GM18502 (cell line): ENCODE data around the gene C9orf152.

Experiments
- ATAC-seq: cut with Tn5 transposase; IDR thresholded peaks from one replicate; pipeline ENCODE4 v1.9.1; 2021; ENCODE audit warnings: mild to moderate bottlenecking; ENCODE audit not compliant: unreplicated experiment, poor library complexity

Gene C9orf152

DNA sequence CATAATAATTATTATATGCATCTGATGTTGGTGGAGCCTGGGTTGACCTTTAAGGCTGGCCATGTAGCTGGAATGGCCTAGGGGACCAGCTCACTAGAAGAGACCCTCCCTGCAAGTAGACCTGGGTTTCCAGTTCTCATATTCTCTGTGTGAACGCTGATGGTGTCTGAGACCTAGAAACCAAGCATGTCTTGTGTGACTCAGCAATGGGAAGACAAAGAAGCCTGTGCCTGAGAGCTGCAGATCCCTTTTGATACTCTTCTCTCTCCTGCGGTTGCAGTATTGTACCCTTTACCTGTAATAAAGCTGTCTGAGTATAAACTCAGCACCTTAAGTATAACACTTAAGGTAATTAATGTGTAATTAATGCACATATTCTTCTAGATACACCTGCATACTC is 22.2 kb downstream of the C9orf152 start:
- ATAC-seq: no peak

DNA sequence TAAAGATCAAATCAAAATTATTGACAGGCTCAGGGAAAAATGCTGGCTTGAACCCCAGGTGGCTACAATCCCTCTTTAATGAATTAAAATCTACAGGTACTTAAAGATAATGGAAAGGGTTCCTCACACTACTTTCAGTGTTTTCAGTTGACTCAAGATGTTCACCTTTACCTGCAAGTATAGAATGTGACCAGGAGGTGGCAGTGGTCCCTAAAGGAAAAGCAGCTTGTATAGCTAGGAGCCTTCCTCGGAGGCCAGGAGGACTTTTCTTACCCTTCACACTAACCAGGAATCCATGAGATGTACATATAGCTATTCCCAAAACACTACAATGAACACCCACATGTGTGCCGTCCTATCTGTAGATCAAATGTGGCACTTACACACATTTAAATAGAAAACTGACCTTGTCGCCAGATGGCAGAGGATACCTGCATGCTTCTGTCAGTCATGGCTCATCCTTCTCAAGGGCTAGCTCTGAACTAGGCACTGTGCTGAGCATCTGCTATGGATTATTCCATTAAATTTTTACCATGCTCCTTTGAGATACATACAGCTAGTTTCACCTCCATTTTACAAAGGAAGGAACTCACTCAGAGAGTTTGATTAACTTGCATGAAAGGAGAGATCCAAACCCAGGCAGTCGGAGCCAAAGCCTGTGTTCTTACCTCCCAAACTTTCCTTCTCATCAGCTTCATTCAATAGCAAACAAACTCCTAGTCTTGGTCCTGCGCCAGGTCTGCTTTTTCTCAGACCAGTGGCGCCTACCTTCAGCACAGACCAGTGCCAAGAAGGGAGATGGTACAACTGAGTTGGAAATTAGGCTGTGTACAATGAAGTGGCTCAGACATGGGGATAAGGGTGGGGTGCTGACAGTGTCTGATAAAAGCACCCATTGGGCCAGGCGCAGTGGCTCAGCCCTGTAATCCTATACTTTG is 24.5 kb downstream of the C9orf152 start:
- peak; percentile 85 for ATAC-seq

DNA sequence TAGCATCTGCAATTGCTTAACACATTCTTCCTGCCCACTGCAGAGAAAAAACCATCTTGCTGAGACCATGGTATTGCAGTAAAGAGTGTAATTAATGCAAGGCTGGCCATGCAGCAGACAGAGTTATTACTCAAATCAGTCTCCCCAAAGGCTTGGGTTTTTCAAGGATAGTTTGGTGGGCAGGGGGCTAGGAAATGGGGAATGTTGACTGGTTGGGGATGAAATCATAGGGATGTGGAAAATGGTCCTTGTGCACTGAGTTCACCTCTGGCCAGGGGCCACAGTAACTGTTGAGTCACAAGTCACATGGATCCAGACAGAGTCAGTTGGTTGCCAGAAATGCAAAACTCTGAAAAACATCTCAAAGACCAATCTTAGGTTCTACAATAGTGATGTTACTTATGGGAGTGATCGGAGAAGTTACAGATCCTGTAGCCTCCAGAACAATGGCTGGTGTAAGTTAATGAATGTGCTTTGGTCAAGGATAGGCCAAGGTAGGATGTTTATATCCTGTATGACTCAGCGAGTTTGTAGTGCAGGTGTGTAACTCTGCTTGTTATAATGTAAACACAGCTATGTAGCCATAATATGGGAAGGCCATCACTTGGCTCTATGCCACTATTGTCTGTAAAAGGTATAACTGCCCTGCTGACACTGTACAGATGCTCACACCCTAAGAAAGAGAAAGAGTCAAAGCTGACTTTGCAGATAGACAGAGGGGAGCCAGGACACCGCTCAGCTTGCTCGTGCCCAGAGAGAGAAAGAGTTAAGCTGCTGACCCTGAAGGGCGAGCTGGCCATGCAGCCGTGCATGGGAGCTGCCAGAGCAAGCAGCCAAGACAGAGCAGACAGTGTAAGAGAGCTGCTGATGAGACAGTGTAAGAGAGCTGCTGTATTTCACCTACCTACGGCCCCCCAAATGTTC is 27.2 kb downstream of the C9orf152 start:
- ATAC-seq: no peak

DNA sequence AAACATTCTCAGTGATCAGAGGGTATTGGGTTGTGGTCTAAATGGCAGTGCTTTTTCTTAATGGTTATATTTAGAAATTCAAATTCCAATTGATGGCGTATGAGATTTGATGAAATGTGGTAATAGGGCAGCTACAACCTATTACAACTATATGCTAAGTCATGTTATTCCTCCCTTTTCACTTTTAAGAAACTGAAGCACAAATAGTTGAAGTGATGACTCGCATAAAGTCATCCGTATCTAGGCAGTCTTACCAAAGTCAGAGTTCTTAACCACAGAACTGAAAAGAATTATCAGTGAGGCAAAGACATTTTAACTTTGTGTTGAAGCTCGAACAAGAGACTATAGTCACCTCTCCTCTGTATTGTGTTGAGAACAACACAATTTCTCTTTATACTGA is 28.2 kb downstream of the C9orf152 start:
- no peak for ATAC-seq

DNA sequence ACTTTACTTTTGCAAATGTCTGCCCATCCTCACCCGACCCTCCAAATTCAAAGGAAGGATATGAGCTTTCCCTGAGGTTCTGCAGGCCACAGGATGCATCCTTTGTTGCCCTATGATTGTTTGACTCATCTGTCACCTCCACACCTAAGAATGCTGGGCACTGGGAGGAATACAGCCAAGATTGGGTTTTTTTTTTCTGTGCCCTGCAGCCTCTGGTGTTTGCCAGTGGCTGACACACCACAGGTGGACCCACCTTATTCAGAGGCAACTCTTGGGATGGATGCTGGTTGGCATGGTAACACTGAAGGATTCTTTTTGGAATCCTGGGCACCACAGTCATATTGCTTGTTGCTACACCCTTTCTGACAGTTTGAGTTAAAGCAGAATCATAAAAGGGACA is 29.7 kb downstream of the C9orf152 start:
- no peak for ATAC-seq

DNA sequence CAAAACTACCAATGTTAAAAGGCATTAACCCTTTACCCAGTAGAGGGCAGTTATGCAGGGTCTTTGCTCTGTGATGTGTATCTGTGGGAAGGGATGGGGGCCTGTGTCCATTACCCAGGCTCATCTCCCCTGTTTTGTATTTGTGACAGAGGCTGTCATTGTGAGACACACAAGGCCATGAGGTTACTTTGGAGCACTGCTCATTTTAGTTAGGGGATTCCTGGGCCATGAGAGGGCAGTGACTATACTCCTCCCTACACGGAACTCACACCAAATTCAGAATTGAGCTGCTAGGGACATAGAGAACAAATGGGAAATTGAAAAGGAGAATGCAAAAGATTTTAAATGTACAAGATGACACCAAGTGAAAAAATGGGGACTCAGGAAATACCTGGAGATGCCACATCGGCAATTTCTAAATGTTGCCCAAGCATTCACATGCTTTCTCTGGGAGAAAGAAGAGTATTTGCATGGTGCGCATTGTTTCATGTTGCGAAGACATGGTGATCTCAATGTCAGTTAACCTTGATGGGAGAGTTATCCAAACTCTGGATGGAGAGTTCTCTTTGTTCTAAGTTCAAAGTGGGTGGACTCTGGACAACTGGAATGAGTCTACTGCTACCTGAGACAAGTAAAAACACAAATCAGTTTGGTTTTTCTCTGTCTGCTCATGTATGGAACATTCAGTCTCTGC is 32.5 kb downstream of the C9orf152 start:
- ATAC-seq: no peak

DNA sequence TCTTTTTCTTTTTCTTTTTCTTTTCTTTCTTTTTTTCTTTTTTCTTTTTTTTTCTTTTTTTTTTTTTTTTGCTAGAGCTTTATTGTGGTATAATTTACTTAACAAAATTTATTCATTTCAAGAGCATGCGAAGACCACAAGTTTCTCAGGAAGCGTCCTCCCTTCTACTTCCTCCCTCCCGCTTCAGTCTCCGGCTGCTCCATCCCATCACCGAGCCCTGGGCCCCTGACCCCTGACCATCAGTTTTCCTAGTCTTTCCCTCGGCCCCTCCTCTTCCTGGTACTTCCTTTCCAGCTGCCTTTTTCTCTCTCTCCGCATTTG is 34.7 kb downstream of the C9orf152 start:
- no peak for ATAC-seq

DNA sequence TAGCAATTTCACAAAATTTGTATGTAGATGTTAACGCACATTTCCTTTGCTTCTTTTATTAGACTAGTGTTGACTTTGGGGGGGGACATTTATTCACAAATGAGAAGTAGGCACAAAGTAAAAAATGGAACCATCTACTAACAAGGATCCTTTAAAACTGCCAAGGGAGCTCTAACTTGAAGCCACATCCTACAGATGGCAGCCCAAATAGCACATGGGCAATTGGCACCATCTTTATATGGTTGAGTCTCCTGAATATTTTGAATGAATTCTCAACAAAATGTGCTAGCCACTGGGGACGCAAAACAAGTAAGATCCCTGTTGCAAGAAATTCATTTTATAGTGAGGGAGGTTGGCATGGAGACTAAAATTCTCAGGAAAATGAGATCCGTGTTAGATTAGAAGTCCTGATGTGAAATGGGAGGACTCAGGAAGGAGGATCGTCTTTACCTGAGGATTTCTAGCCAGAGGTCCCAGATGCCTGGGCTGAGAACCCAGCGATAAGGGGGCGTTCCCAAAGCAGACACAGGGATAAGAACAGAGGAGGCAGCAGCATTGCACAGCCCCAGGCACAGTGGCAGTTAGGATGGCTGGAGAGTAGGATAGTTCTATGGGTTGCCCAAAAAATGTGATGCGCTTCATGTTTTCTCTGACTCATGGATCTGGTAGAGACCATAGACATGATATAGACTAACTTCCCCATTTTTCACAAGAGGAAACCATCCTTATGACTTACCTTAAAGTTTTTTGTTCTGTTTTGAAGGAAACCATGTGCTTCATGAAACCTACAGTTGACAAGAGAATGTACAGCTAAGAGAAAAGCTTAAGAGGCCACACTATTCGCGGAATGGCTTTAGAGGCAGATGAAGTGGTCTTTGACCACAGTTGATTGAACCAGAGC is 37.4 kb downstream of the C9orf152 start:
- ATAC-seq: no peak

DNA sequence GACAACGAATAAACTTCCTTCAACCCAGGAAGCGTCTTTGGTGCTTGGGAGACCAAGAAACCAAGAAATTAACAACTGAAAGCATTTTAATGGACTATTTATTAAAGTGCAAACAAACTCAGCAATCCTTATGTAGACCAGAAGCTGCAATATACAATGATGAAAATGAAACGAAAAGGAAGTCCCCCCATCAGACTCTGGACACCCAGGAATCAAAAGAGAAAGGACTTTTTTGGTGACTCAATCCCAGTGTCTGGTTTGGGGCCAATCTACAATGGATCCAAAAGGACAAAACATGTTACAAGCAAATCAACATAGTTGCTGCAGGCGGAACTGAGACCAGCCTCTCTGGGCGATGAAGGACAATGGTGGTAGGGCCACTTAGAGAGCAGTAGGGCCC is 39.5 kb downstream of the C9orf152 start:
- ATAC-seq: no peak

DNA sequence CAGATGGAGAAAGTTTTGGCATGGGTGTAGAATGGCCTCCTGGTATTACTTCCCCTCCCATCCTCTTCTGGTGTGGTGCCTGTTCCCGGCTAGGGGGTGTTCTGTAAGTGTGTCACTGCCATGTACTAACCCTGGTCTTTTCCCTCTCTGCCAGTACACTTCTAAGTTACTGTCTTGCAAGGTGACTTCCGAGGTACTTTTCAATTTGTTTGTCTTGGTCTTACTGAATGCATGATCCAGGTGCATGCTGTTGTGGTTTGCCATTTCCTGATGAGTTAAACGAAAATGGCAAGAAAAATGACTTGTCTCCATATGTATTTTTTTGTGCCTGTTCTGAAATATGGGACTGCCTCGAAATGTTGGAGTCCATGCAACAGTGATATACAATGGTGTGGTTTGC is 46.0 kb downstream of the C9orf152 start:
- ATAC-seq: peak; percentile 57

DNA sequence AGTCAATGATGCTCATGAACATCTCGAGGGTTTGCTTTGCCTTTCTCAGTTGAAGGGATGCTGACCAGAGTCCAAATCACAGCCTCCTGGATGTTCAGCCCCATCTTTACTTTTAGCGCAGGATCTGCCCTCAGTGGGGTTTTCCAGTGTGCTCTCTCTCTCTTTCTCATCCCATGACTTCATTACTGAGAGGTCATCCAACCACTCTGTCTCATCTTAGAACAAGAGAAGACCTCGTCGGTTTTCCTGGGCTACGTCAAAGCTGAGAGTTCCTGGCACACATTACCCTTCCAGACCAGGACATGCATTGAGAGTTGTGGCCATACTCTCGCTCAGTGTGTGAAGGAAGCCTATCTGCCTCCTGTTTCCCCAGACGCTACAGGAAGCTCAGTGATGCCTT is 47.3 kb downstream of the C9orf152 start:
- no peak for ATAC-seq

DNA sequence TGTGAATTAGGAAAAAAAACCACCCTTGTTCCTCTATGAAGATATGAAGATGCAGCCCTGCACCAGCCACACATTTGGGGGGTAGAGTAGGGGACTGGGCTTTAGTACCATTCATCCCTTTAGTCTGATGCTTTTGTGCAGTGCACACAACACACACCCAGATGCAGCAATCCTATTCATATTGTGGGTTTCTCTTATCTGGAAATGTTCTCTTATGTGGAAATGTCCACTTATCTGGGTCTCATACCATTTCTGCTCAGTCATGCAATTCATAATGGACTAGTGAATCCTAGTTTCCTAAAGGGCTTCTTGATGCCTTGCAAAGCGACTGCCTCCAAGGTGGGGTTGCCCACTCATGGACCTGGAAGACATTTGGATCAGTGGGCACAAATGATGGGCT is 47.8 kb downstream of the C9orf152 start:
- no peak for ATAC-seq

DNA sequence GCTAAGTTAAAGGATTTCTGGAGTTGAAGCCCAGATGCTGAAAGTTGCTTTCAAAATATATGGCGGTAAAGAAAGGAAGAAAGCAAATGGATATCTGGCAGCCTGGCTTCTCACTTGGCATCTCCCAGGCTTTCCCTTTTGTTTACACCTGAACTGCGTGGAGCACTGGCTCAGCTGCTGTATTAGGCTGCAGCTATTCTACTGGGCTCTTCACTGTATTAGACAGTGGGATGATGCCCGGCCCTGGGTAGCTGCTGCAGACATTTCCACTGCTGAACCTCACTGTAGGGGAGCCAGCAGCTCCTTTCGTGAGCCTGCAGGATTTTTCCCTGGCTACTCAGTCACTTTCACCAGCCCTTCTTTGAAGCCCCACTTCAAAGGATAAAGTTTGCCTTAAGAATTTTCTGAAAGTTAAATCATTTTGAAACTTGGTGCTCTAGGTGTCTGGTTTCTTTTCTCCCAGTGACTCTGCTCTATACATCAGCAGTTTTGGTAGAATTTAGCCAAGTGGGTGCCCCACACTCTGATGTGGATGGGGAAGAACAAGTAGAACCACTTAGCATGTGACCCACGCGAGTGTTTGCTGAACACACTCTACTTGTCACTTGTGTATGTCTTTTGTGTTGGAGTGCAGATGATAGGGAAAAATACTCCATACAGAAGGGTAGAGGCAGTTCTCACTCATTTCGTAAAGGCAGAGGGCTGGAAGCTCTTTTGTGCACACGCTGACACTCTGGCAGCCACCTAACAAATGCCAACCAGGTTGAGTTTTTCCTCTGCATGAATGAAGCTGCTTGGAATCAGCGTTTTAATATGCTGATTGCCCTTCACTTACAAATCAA is 49.9 kb downstream of the C9orf152 start:
- no peak for ATAC-seq

DNA sequence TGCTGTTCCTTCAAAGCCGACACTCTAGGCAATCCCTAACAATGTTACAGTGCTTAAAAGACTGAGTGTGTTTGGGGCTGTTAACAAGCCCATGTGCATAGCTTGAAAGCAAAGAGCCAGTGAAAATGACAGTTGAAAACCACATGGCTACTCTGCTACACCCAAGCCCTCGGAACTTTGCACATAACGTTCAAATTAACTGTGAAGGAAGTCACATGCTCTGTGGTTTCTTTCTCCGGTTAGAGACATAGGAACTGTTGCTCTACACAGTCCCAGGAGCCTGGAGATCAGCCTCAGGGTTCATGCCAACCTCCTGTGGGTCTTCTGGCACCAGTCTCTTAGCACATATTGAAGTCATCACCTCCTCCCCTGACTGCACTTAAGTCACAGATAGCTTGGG is 51.1 kb downstream of the C9orf152 start:
- peak; percentile 74 for ATAC-seq

DNA sequence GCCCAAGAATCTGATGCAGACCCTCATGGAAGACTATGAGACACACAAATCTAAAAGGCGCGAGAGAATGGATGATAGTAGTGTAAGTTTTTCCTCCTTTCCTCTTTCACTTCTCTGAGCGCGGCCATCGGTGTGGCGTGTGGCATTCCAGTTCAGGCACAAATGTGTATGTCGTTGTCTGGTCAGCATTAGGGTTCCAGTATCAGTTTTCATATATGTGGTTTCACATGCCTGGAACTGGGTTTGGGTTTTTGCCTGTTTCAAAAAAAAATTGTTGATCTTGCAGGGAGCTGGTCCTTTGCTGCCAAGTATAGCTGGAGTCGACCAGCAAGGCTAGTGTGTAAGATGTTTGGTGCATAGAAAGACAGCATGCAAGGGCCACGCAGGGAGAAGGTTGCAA is 51.5 kb downstream of the C9orf152 start:
- peak; percentile 9 for ATAC-seq

DNA sequence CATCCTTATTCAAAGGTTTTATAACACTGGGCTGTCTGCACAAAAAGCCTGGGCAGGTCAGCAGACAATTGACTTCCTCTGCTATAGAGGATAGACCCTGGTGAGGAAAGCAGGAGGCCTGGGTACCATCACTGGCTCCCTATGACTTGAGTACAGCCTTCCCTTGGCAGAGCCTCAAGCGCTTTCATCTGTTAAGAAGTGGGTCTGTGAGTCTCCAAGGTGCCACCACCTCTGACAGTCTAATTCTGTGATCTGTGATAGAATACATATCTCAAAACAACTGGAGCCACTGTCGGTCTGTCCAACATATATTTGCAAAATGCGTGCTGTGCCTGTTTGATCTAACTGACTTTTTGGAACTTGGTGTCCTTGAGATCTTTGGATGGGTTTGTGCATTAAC is 52.2 kb downstream of the C9orf152 start:
- ATAC-seq: no peak

DNA sequence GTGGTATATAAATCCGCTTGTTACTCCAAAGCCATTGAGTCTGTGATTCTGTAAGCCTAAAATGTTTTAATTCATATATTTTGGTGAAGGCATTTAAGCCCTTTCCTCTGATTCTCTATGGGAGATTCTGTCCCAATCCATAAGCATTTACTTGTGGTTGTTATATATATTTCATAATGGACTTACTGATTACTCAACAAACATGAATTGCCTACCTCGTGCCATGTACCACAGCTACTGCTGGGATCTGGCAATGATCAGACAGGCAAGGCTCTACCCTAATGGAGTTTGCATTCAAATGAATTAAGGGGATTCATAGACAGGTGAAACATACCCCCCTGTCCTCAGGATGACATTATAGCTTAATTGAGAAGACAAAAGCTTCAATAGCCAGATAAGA is 54.5 kb downstream of the C9orf152 start:
- no peak for ATAC-seq

DNA sequence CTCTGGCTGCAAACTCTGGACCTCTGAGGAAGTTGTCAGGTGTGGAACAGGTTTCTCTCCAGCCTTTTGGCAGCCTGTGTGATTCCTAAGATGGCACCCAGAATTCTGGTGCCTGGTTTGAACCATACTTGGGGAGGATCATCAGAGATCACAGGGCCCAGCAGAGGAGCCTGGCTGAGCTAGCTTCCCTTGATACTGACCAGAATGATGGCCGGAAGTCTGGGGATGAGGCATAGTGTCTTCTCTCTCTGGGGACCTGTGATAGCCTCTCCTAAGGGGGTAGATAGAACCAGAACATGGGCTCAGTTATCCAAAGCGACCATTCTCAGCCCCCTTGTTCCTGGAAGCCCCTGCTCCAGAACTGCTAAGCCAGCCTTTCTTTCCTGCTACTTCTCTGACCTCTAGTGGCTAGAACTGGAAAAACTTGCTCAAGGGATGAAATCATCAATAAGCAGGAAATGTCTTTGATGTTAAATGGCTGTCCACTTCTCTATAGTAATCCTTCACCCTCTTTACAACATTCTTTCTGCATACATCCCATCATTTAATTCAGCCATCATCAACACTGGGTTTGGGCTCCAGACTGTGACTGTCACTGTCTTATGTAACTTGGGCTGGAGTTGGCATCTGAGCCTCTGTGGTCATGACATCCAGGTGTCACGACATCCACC is 55.1 kb downstream of the C9orf152 start:
- peak; percentile 28 for ATAC-seq
